ENCODE results near the gene LAPTM5.
"Not testable (repeated sequence)": the region's sequence is repeated elsewhere in the genome, so short reads cannot be mapped to it uniquely, and the experiment has no call there.

Gene LAPTM5

GRCh38 chr1:30768830-30769718 is 11.5 kb upstream of the LAPTM5 start:
- no peak for DNase-seq

- DNase-seq: no peak
Measured at GRCh38 chr1:30768159-30768829, 10.7 kb upstream of the LAPTM5 start.

- DNase-seq: not testable (repeated sequence)
Measured at GRCh38 chr1:30766948-30767347, 9.4 kb upstream of the LAPTM5 start.

- DNase-seq: no peak
Measured at GRCh38 chr1:30765556-30766434, 8.2 kb upstream of the LAPTM5 start.

GRCh38 chr1:30764939-30765555 is 7.5 kb upstream of the LAPTM5 start:
- no peak for DNase-seq

- DNase-seq: no peak
Measured at GRCh38 chr1:30764396-30764795, 6.8 kb upstream of the LAPTM5 start.

- DNase-seq: no peak
Measured at GRCh38 chr1:30763651-30764248, 6.2 kb upstream of the LAPTM5 start.

GRCh38 chr1:30762930-30763650 is 5.5 kb upstream of the LAPTM5 start:
- DNase-seq: no peak

GRCh38 chr1:30762152-30762929 is 4.8 kb upstream of the LAPTM5 start:
- DNase-seq: no peak

- no peak for DNase-seq
Measured at GRCh38 chr1:30761381-30762151, 4.0 kb upstream of the LAPTM5 start.

GRCh38 chr1:30760596-30761324 is 3.2 kb upstream of the LAPTM5 start:
- DNase-seq: no peak

GRCh38 chr1:30759718-30760281 is 2.2 kb upstream of the LAPTM5 start:
- no peak for DNase-seq

- no peak for DNase-seq
Measured at GRCh38 chr1:30758785-30759380, 1.3 kb upstream of the LAPTM5 start.

GRCh38 chr1:30758121-30758688 is 631 bp upstream of the LAPTM5 start:
- no peak for DNase-seq

- no peak for DNase-seq
Measured at GRCh38 chr1:30756545-30757351, 826 bp downstream of the LAPTM5 start.

GRCh38 chr1:30756206-30756544 is 1.4 kb downstream of the LAPTM5 start:
- no peak for DNase-seq

GRCh38 chr1:30755746-30756145 is 1.8 kb downstream of the LAPTM5 start:
- DNase-seq: no peak

Measured in NCI-H2081 treated with DMSO at 0.1 percent for 48 hours (cell line).